K562 (cell line): Measurements from ENCODE around the gene UQCRFS1. TPM values are rescaled to one million over a fixed set of nuclear protein-coding genes. Genes with fewer than 3 reads are reported as not detected.

Experiments used
- BMI1 ChIP-seq: fragments of 150-350 bp; IDR thresholded peaks from 2 replicates; pipeline ENCODE4 v1.6.1; 2014; ENCODE audit warnings: low read length
- BRCA1 ChIP-seq, 2 experiments: fragments of 450-650 bp in 1 of 2; sonication (generic) in 1 of 2; formaldehyde crosslinking in 1 of 2; IDR thresholded peaks; 2 replicates each; pipeline versions ENCODE4 v1.5.0 to v1.6.1; 2017 to 2020; ENCODE audit warnings: mild to moderate bottlenecking in 1 of 2, missing genetic modification reagents in 1 of 2
- BRD4 ChIP-seq: fragments of 200-600 bp; sonication (generic); IDR thresholded peaks from 2 replicates; pipeline ENCODE4 v1.6.1; 2017; ENCODE audit warnings: inconsistent platforms
- CC2D1A ChIP-seq: fragments of 450-650 bp; IDR thresholded peaks from 2 replicates; pipeline ENCODE4 v1.6.1; 2017; ENCODE audit warnings: mild to moderate bottlenecking
- E2F5 ChIP-seq: sonication (generic); formaldehyde crosslinking; IDR thresholded peaks from 2 replicates; pipeline ENCODE4 v1.8.0; 2022; ENCODE audit warnings: mild to moderate bottlenecking, missing genetic modification reagents
- FOXK2 ChIP-seq, 2 experiments: fragments of 450-650 bp; IDR thresholded peaks in 1 of 2; conservative IDR thresholded peaks in 1 of 2; 2 replicates each; pipeline ENCODE4 v1.6.1; 2016; ENCODE audit warnings: low read depth in 2 of 2, mild to moderate bottlenecking in 1 of 2
- HMG20A ChIP-seq: fragments of 450-650 bp; formaldehyde crosslinking; conservative IDR thresholded peaks from 2 replicates; pipeline ENCODE4 v1.4.0; 2020; ENCODE audit warnings: mild to moderate bottlenecking, mixed read lengths
- MEF2D ChIP-seq: conservative IDR thresholded peaks from 2 replicates; pipeline ENCODE4 v1.6.1; 2016; ENCODE audit warnings: low read depth, missing genetic modification characterization, missing compliant biosample characterization
- MITF ChIP-seq: IDR thresholded peaks from 2 replicates; pipeline ENCODE4 v1.6.1; 2014; ENCODE audit warnings: antibody characterized with exemption
- OTX1 ChIP-seq: fragments of 450-650 bp; formaldehyde crosslinking; IDR thresholded peaks from 2 replicates; pipeline ENCODE4 v1.4.0; 2022; ENCODE audit warnings: mild to moderate bottlenecking
- PKNOX1 ChIP-seq: fragments of 450-650 bp; IDR thresholded peaks from 2 replicates; pipeline ENCODE4 v1.6.1; 2016
- SMAD3 ChIP-seq: fragments of 450-650 bp; formaldehyde crosslinking; conservative IDR thresholded peaks from 2 replicates; pipeline ENCODE4 v1.4.0; 2020; ENCODE audit warnings: mild to moderate bottlenecking
- SMARCA4 ChIP-seq: fragments of 450-650 bp; IDR thresholded peaks from 2 replicates; pipeline ENCODE4 v1.6.1; 2016
- ZNF354B ChIP-seq: fragments of 250-450 bp; sonication (Bioruptor Pico); IDR thresholded peaks from 2 replicates; pipeline ENCODE4 v1.4.0; 2020
- polyA plus RNA-seq, 8 experiments: library from polyadenylated mRNA; depleted of rRNA in 4 of 8; stranded (reverse) in 5 of 8; unstranded in 3 of 8; fragments of >200 nt; fragmentation: Nextera tagmentation in 2 of 8; fragmentation: Illumina TruSeq in 1 of 8; extraction: Ambion mirVana in 2 of 8; extraction: Trizol in 1 of 8; gene quantifications; 2 replicates each; pipeline versions ENCODE4 v1.2.1 to v1.2.3, GENCODE V29; 2011 to 2014; ENCODE audit warnings: inconsistent platforms in 1 of 8, missing spikeins in 1 of 8
- total RNA-seq, 7 experiments: library from RNA; depleted of rRNA in 6 of 7; stranded (reverse); fragments of >200 nt in 6 of 7; fragmentation: Illumina TruSeq in 2 of 7; extraction: Trizol in 2 of 7; gene quantifications; 2 replicates each; pipeline versions ENCODE4 v1.2.1 to v1.2.3, GENCODE V29; 2011 to 2021; ENCODE audit warnings: low replicate concordance in 1 of 7
- TF ChIP-seq, protein P1 (sequence below), 2 experiments: fragments of 450-650 bp in 1 of 2; sonication (generic) in 1 of 2; formaldehyde crosslinking in 1 of 2; IDR thresholded peaks in 1 of 2; conservative IDR thresholded peaks in 1 of 2; 2 replicates each; pipeline versions ENCODE4 v1.6.1 to v1.8.1; 2016 to 2023; ENCODE audit warnings: mild to moderate bottlenecking in 2 of 2, moderate library complexity in 2 of 2, inconsistent platforms in 1 of 2, missing genetic modification reagents in 1 of 2
- TF ChIP-seq, protein P2 (sequence below): fragments of 250-450 bp; sonication (Bioruptor Pico); IDR thresholded peaks from 2 replicates; pipeline ENCODE4 v1.8.0; 2022; ENCODE audit warnings: moderate library complexity, mild to moderate bottlenecking, inconsistent platforms
- TF ChIP-seq, protein P3 (sequence below): sonication (generic); formaldehyde crosslinking; IDR thresholded peaks from 2 replicates; pipeline ENCODE4 v1.5.0; 2020; ENCODE audit warnings: missing genetic modification reagents
- TF ChIP-seq, protein P4 (sequence below): fragments of 450-650 bp; IDR thresholded peaks from 2 replicates; pipeline ENCODE4 v1.6.1; 2016; ENCODE audit warnings: borderline replicate concordance
- TF ChIP-seq, protein P5 (sequence below): fragments of 250-450 bp; sonication (Bioruptor Pico); IDR thresholded peaks from 2 replicates; pipeline ENCODE4 v1.5.0; 2020; ENCODE audit warnings: mild to moderate bottlenecking, borderline replicate concordance

Gene UQCRFS1
- total and polyA plus RNA-seq, 9 of the 15 experiments (the other 6 are each of a cell fraction or from before 2014, with no cell fraction given), result 10.8 to 110 (median 64.7) TPM

- TF ChIP-seq SMAD3 (no peak), BRCA1 (IDR thresholded peaks at IDR 0.05) (no peak), BRCA1 (CRISPR knock-in tag; IDR thresholded peaks at IDR 0.05) (no peak), SMARCA4 (0 out of 2 replicates have a peak, but pooled peaks have one; percentile 8), ZNF354B (CRISPR knock-in tag) (no peak), BRD4 (no peak), PKNOX1 (no peak), E2F5 (CRISPR knock-in tag) (no peak), OTX1 (CRISPR knock-in tag) (0 out of 2 replicates have a peak, but pooled peaks have one; percentile 41), HMG20A (CRISPR knock-in tag) (no peak), MEF2D (tag) (no peak), BMI1 (no peak), FOXK2 (conservative IDR thresholded peaks at IDR 0.05 in 1 of 2, IDR thresholded peaks at IDR 0.05 in 1 of 2; ENCODE audit: low read depth in 2 of 2) (peak in 1 of 2 experiments; percentile 15; a peak in 1 of 4 replicates), MITF (no peak), CC2D1A (no peak)
- TF ChIP-seq, protein P1, sequence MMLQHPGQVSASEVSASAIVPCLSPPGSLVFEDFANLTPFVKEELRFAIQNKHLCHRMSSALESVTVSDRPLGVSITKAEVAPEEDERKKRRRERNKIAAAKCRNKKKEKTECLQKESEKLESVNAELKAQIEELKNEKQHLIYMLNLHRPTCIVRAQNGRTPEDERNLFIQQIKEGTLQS (IDR thresholded peaks at IDR 0.05), result no peak
- TF ChIP-seq, protein P1 (CRISPR knock-in tag; conservative IDR thresholded peaks at IDR 0.05), result no peak
- TF ChIP-seq, protein P2, sequence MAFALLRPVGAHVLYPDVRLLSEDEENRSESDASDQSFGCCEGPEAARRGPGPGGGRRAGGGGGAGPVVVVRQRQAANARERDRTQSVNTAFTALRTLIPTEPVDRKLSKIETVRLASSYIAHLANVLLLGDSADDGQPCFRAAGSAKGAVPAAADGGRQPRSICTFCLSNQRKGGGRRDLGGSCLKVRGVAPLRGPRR (CRISPR knock-in tag), result no peak
- TF ChIP-seq, protein P3, sequence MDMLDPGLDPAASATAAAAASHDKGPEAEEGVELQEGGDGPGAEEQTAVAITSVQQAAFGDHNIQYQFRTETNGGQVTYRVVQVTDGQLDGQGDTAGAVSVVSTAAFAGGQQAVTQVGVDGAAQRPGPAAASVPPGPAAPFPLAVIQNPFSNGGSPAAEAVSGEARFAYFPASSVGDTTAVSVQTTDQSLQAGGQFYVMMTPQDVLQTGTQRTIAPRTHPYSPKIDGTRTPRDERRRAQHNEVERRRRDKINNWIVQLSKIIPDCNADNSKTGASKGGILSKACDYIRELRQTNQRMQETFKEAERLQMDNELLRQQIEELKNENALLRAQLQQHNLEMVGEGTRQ, result no peak
- TF ChIP-seq, protein P4, sequence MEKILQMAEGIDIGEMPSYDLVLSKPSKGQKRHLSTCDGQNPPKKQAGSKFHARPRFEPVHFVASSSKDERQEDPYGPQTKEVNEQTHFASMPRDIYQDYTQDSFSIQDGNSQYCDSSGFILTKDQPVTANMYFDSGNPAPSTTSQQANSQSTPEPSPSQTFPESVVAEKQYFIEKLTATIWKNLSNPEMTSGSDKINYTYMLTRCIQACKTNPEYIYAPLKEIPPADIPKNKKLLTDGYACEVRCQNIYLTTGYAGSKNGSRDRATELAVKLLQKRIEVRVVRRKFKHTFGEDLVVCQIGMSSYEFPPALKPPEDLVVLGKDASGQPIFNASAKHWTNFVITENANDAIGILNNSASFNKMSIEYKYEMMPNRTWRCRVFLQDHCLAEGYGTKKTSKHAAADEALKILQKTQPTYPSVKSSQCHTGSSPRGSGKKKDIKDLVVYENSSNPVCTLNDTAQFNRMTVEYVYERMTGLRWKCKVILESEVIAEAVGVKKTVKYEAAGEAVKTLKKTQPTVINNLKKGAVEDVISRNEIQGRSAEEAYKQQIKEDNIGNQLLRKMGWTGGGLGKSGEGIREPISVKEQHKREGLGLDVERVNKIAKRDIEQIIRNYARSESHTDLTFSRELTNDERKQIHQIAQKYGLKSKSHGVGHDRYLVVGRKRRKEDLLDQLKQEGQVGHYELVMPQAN, result peak; percentile 62; the same call in 1 of the 2 replicates
- TF ChIP-seq, protein P5, sequence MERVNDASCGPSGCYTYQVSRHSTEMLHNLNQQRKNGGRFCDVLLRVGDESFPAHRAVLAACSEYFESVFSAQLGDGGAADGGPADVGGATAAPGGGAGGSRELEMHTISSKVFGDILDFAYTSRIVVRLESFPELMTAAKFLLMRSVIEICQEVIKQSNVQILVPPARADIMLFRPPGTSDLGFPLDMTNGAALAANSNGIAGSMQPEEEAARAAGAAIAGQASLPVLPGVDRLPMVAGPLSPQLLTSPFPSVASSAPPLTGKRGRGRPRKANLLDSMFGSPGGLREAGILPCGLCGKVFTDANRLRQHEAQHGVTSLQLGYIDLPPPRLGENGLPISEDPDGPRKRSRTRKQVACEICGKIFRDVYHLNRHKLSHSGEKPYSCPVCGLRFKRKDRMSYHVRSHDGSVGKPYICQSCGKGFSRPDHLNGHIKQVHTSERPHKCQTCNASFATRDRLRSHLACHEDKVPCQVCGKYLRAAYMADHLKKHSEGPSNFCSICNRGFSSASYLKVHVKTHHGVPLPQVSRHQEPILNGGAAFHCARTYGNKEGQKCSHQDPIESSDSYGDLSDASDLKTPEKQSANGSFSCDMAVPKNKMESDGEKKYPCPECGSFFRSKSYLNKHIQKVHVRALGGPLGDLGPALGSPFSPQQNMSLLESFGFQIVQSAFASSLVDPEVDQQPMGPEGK, result no peak
Observed at GRCh38 chr19:29212356-29212647, 649 bp downstream of the UQCRFS1 start (continued).
